A549 (cell line): Measurements from ENCODE around the gene CASK. TPM values are rescaled to one million over a fixed set of nuclear protein-coding genes. Genes with fewer than 3 reads are reported as not detected.

ENCODE experiments used
- ATAC-seq, 2 experiments: fragments of 200-7000 bp in 1 of 2; fragments of >200 bp in 1 of 2; cut with Nextera tagmentation in 1 of 2; cut with Tn5 transposase in 1 of 2; 3 replicates each; pipeline versions ENCODE4 v1.8.0 to v1.9.1; 2018 to 2020; ENCODE audit warnings: mild to moderate bottlenecking in 1 of 2, moderate library complexity in 1 of 2
- CTCF ChIA-PET: fragments of 300-600 bp; sonication (Branson Sonifier 250); formaldehyde crosslinking; extraction: SDS; loops from one replicate; lab custom pipeline; 2021; ENCODE audit warnings: antibody characterized with exemption, inconsistent platforms; lab: Yijun Ruan, JAX
- POLR2A ChIA-PET: fragments of 350-600 bp; formaldehyde crosslinking; extraction: SDS; loops from one replicate; lab custom pipeline; 2021; ENCODE audit warnings: antibody characterized with exemption, inconsistent platforms; lab: Yijun Ruan, JAX
- DNase-seq, 2 experiments: peaks; one replicate each; pipeline versions ENCODE4 v3.0.0 to v3.0.0-alpha.2; 2011 to 2016; ENCODE audit warnings: low read depth in 1 of 2, low spot score in 1 of 2
- FAIRE-seq: peaks from 2 replicates; lab custom pipeline; 2011; peaks lifted over from hg19 to GRCh38; lab: Jason Lieb, UNC
- H3K27ac ChIP-seq, 2 experiments: fragments of >200 bp; sonication (Bioruptor Twin); formaldehyde crosslinking; 3 replicates each; pipeline ENCODE4 v1.5.1; 2016 to 2017
- H3K4me1 ChIP-seq: fragments of >200 bp; sonication (Bioruptor Twin); formaldehyde crosslinking; 3 replicates; pipeline ENCODE4 v1.6.1; 2016
- H3K4me2 ChIP-seq: fragments of >200 bp; sonication (Bioruptor Twin); formaldehyde crosslinking; 3 replicates; pipeline ENCODE4 v1.6.1; 2016
- H3K4me3 ChIP-seq: fragments of >200 bp; sonication (Bioruptor Twin); formaldehyde crosslinking; 3 replicates; pipeline ENCODE4 v1.5.1; 2016
- H3K9me3 ChIP-seq: fragments of >200 bp; sonication (Bioruptor Twin); formaldehyde crosslinking; 3 replicates; pipeline ENCODE4 v1.6.1; 2016
- BHLHE40 ChIP-seq: IDR thresholded peaks from 2 replicates; pipeline ENCODE4 v1.6.1; 2012; ENCODE audit warnings: low read depth, low read length, inconsistent platforms
- CHD4 ChIP-seq: fragments of 200-600 bp; sonication (generic); IDR thresholded peaks from 2 replicates; pipeline ENCODE4 v1.6.1; 2016; ENCODE audit warnings: antibody characterized with exemption, mild to moderate bottlenecking, borderline replicate concordance
- ESRRA ChIP-seq: fragments of 150-350 bp; IDR thresholded peaks from 2 replicates; pipeline ENCODE4 v1.6.1; 2014; ENCODE audit warnings: mild to moderate bottlenecking, low read length, borderline replicate concordance
- FOSL2 ChIP-seq, 2 experiments: fragments of 450-650 bp in 1 of 2; fragments of >200 bp in 1 of 2; sonication (Bioruptor Twin) in 1 of 2; formaldehyde crosslinking; IDR thresholded peaks; 2 replicates each; pipeline versions ENCODE4 v1.5.0 to v1.6.1; 2016 to 2020; ENCODE audit warnings: mild to moderate bottlenecking in 1 of 2, moderate library complexity in 1 of 2
- FOXS1 ChIP-seq: fragments of 250-450 bp; sonication (Bioruptor Pico); IDR thresholded peaks from 2 replicates; pipeline ENCODE4 v1.5.0; 2020; ENCODE audit warnings: mild to moderate bottlenecking, moderate library complexity
- MYC ChIP-seq: IDR thresholded peaks from 2 replicates; pipeline ENCODE4 v1.6.1; 2012; ENCODE audit warnings: mild to moderate bottlenecking, inconsistent platforms, low read length, improper control_type of control experiment, borderline replicate concordance
- PHF8 ChIP-seq: fragments of 200-600 bp; sonication (generic); IDR thresholded peaks from 2 replicates; pipeline ENCODE4 v1.6.1; 2016; ENCODE audit warnings: low read depth, mild to moderate bottlenecking, antibody characterized with exemption, moderate library complexity, borderline replicate concordance
- POLR2AphosphoS2 ChIP-seq: conservative IDR thresholded peaks from 2 replicates; pipeline ENCODE4 v1.6.1; 2012; ENCODE audit warnings: low read length, improper control_type of control experiment, inconsistent platforms
- RAD21 ChIP-seq, 2 experiments: fragments of >200 bp in 1 of 2; sonication (Bioruptor Twin) in 1 of 2; formaldehyde crosslinking in 1 of 2; IDR thresholded peaks in 1 of 2; conservative IDR thresholded peaks in 1 of 2; 2 replicates in 1 of 2; 3 replicates in 1 of 2; pipeline ENCODE4 v1.6.1; 2012 to 2018; ENCODE audit warnings: inconsistent platforms in 1 of 2
- RNF2 ChIP-seq: fragments of 200-600 bp; sonication (generic); IDR thresholded peaks from 2 replicates; pipeline ENCODE4 v1.6.1; 2016; ENCODE audit warnings: low read depth, mild to moderate bottlenecking, antibody characterized with exemption, moderate library complexity, borderline replicate concordance
- SREBF2 ChIP-seq: fragments of 450-650 bp; IDR thresholded peaks from 2 replicates; pipeline ENCODE4 v1.6.1; 2014; ENCODE audit warnings: mild to moderate bottlenecking, moderate library complexity
- ZC3H11A ChIP-seq: fragments of 450-650 bp; IDR thresholded peaks from 2 replicates; pipeline ENCODE4 v1.6.1; 2014; ENCODE audit warnings: antibody characterized with exemption, mild to moderate bottlenecking
- ZFP36 ChIP-seq: fragments of 450-650 bp; IDR thresholded peaks from 2 replicates; pipeline ENCODE4 v1.6.1; 2014; ENCODE audit warnings: borderline replicate concordance; ENCODE audit not compliant: partially characterized antibody
- ZSCAN20 ChIP-seq: fragments of 250-450 bp; sonication (Bioruptor Pico); IDR thresholded peaks from 2 replicates; pipeline ENCODE4 v1.8.0; 2022; ENCODE audit warnings: mild to moderate bottlenecking, moderate library complexity
- WGBS: methylation state at CpG from one replicate; pipeline ENCODE4 v1.1.6; 2017; ENCODE audit errors: missing lambda C conversion rate; 5-methylcytosine and 5-hydroxymethylcytosine counted together
- polyA plus RNA-seq, 4 experiments: library from polyadenylated mRNA; depleted of rRNA in 3 of 4; stranded (reverse); fragments of >200 nt; fragmentation: RNase III in 1 of 4; extraction: RNeasy Plus Mini Kit Qiagen cat#74134 plus additional on column Dnase treatment in 1 of 4; gene quantifications; 2 replicates in 3 of 4; 3 replicates in 1 of 4; pipeline ENCODE4 v1.2.3, GENCODE V29; 2011 to 2017
- TF ChIP-seq, protein P1 (sequence below): IDR thresholded peaks from 2 replicates; pipeline ENCODE4 v1.6.1; 2012
- TF ChIP-seq, protein P2 (sequence below): fragments of 250-450 bp; sonication (Bioruptor Pico); IDR thresholded peaks from 2 replicates; pipeline ENCODE4 v1.5.0; 2020; ENCODE audit warnings: low read depth, mild to moderate bottlenecking, moderate library complexity
- TF ChIP-seq, protein P3 (sequence below): fragments of 150-350 bp; IDR thresholded peaks from 2 replicates; pipeline ENCODE4 v1.6.1; 2014; ENCODE audit warnings: low read depth, mild to moderate bottlenecking, low read length
- TF ChIP-seq, protein P4 (sequence below): fragments of >200 bp; sonication (Bioruptor Twin); formaldehyde crosslinking; IDR thresholded peaks from 3 replicates; pipeline ENCODE4 v1.6.1; 2016

The CASK gene
- polyA plus RNA-seq, 2 of the 4 experiments (the other 2 are of a cell fraction) = 23.3 to 57.6 TPM

DNA sequence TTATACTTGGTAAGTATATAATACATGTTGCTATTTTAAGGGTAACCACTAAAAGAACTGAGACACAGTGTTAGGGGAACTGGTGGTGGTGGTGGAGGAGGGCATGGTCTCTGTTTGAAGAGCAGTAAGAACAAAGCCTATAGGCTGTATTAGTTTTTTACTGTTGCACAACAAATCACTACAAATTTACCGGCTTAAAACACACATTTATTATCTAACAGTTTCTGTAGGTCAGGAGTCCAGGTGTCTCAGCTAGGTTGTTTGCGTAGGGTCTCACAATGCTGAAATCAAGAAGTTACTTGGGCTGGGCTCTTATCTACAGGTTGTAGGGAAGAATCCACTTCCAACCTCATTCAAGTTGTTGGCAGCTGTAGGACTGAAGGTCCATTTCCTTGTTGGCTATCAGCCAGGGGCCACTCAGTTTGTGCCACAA lies 52.6 kb downstream of the CASK start:
- no peak overlapping the region for H3K4me3 ChIP-seq
- ChIA-PET CTCF (no interaction called here), POLR2A (no interaction called here)
- H3K4me1 ChIP-seq = peaks cover 20% of the 10 kb centered on the region
- no peaks in the 10 kb centered on the region for H3K9me3 ChIP-seq
- H3K4me2 ChIP-seq = peak overlapping the region; percentile 37; the same call in 2 of the 3 replicates
- WGBS = 65% methylated on average over 2 of the region's 2 CpGs
- FAIRE-seq = peak; percentile 32
- DNase-seq = peak in 1 of 2 experiments; percentile 22
- H3K27ac ChIP-seq = no peak overlapping the region
- no peak for ATAC-seq
- TF ChIP-seq BHLHE40 (no peak), FOSL2 (IDR thresholded peaks at IDR 0.05) (no peak), FOSL2 (CRISPR knock-in tag; IDR thresholded peaks at IDR 0.05) (no peak), ZSCAN20 (CRISPR knock-in tag) (no peak), PHF8 (no peak)
- TF ChIP-seq, protein P1, sequence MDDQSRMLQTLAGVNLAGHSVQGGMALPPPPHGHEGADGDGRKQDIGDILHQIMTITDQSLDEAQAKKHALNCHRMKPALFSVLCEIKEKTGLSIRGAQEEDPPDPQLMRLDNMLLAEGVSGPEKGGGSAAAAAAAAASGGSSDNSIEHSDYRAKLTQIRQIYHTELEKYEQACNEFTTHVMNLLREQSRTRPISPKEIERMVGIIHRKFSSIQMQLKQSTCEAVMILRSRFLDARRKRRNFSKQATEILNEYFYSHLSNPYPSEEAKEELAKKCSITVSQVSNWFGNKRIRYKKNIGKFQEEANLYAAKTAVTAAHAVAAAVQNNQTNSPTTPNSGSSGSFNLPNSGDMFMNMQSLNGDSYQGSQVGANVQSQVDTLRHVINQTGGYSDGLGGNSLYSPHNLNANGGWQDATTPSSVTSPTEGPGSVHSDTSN = no peak
- TF ChIP-seq, protein P2, sequence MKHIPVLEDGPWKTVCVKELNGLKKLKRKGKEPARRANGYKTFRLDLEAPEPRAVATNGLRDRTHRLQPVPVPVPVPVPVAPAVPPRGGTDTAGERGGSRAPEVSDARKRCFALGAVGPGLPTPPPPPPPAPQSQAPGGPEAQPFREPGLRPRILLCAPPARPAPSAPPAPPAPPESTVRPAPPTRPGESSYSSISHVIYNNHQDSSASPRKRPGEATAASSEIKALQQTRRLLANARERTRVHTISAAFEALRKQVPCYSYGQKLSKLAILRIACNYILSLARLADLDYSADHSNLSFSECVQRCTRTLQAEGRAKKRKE (CRISPR knock-in tag) = no peak
- TF ChIP-seq, all 56 proteins: peak for 0

DNA sequence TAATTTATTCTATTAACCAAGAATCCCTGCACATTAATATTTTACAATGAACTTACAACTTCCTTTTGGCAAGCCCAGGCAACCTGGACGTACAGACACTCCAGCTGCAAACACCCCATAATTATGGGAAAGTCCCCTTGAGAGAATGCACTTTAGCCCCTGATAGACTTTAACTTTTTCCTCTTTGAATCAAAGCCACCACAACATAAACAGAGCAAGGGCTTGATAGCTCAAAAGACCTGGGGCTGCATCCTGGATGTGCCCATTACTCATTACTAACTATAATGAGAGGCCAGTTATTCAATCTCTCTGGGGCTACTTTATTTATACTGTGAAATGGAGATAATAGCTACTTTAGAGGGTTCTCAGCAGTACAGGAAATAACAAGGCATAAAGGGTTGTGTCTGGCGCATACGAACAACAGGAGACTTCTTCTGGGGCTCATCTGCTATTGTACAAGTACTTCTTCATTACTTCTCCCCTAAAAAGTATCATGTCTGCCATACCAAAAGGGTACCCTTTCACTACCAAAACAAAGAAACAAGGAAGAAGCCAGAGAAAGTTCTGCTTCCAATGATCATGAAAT lies 54.9 kb downstream of the CASK start:
- Histone ChIP-seq H3K4me2 (no peak overlapping the region), H3K27ac (no peak overlapping the region), H3K4me1 (peaks cover 20% of the 10 kb centered on the region), H3K9me3 (no peaks in the 10 kb centered on the region), H3K4me3 (no peak overlapping the region)
- DNase-seq (no peak), FAIRE-seq (peak; percentile 28), ATAC-seq (no peak)
- WGBS = 83% methylated on average over 3 of the region's 3 CpGs
- ChIA-PET CTCF (no interaction called here), POLR2A (no interaction called here)
- TF ChIP-seq SREBF2 (no peak), CHD4 (no peak), ZFP36 (no peak), POLR2AphosphoS2 (no peak), RAD21 (conservative IDR thresholded peaks at IDR 0.05 in 1 of 2, IDR thresholded peaks at IDR 0.05 in 1 of 2) (no peak), RNF2 (no peak), MYC (no peak), ZC3H11A (no peak), ESRRA (no peak), PHF8 (no peak), FOXS1 (CRISPR knock-in tag) (no peak)
- TF ChIP-seq, protein P3, sequence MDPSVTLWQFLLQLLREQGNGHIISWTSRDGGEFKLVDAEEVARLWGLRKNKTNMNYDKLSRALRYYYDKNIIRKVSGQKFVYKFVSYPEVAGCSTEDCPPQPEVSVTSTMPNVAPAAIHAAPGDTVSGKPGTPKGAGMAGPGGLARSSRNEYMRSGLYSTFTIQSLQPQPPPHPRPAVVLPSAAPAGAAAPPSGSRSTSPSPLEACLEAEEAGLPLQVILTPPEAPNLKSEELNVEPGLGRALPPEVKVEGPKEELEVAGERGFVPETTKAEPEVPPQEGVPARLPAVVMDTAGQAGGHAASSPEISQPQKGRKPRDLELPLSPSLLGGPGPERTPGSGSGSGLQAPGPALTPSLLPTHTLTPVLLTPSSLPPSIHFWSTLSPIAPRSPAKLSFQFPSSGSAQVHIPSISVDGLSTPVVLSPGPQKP = no peak
- TF ChIP-seq, protein P4, sequence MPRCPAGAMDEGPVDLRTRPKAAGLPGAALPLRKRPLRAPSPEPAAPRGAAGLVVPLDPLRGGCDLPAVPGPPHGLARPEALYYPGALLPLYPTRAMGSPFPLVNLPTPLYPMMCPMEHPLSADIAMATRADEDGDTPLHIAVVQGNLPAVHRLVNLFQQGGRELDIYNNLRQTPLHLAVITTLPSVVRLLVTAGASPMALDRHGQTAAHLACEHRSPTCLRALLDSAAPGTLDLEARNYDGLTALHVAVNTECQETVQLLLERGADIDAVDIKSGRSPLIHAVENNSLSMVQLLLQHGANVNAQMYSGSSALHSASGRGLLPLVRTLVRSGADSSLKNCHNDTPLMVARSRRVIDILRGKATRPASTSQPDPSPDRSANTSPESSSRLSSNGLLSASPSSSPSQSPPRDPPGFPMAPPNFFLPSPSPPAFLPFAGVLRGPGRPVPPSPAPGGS = no peak
